GM23338 (cell line): ENCODE data around the gene CDHR2.

Experiments
- CREB1 ChIP-seq: fragments of 250-450 bp; sonication (Bioruptor Pico); IDR thresholded peaks from 2 replicates; pipeline ENCODE4 v1.5.0; 2020; ENCODE audit warnings: low read depth, mild to moderate bottlenecking, moderate library complexity
- EZH2 ChIP-seq: fragments of 200-600 bp; sonication (generic); IDR thresholded peaks from one replicate; pipeline ENCODE4 v1.8.0; 2017; ENCODE audit warnings: antibody characterized with exemption, mild to moderate bottlenecking, low read depth; ENCODE audit not compliant: unreplicated experiment
- EZH2phosphoT487 ChIP-seq: fragments of 200-600 bp; sonication (generic); IDR thresholded peaks from one replicate; pipeline ENCODE4 v1.8.1; 2018; ENCODE audit warnings: antibody characterized with exemption; ENCODE audit not compliant: unreplicated experiment
- JUNB ChIP-seq: IDR thresholded peaks from one replicate; pipeline ENCODE4 v1.6.1; 2016; ENCODE audit warnings: antibody characterized with exemption; ENCODE audit not compliant: unreplicated experiment
- NANOG ChIP-seq: IDR thresholded peaks from 2 replicates; pipeline ENCODE4 v1.6.1; 2016; ENCODE audit warnings: antibody characterized with exemption, borderline replicate concordance
- POLR2AphosphoS5 ChIP-seq: IDR thresholded peaks from 2 replicates; pipeline ENCODE4 v1.6.1; 2016; ENCODE audit warnings: antibody characterized with exemption, low read depth
- ZNF114 ChIP-seq: fragments of 250-450 bp; sonication (Bioruptor Pico); IDR thresholded peaks from 2 replicates; pipeline ENCODE4 v1.5.0; 2020; ENCODE audit warnings: mild to moderate bottlenecking, moderate library complexity
- ZNF331 ChIP-seq: fragments of 250-450 bp; sonication (Bioruptor Pico); IDR thresholded peaks from 2 replicates; pipeline ENCODE4 v1.5.0; 2020; ENCODE audit warnings: low read depth, mild to moderate bottlenecking, moderate library complexity
- TF ChIP-seq, protein P1 (sequence below), 2 experiments: fragments of 200-600 bp in 1 of 2; sonication (generic) in 1 of 2; conservative IDR thresholded peaks; 2 replicates each; pipeline versions ENCODE4 v1.5.1 to v1.6.1; 2016 to 2017; ENCODE audit warnings: antibody characterized with exemption in 2 of 2, low read depth in 2 of 2, mild to moderate bottlenecking in 2 of 2, moderate library complexity in 1 of 2
- TF ChIP-seq, protein P2 (sequence below): IDR thresholded peaks from one replicate; pipeline ENCODE4 v1.6.1; 2018; ENCODE audit warnings: antibody characterized with exemption; ENCODE audit not compliant: unreplicated experiment
- TF ChIP-seq, protein P3 (sequence below): IDR thresholded peaks from 2 replicates; pipeline ENCODE4 v1.6.1; 2016; ENCODE audit warnings: antibody characterized with exemption

DNA sequence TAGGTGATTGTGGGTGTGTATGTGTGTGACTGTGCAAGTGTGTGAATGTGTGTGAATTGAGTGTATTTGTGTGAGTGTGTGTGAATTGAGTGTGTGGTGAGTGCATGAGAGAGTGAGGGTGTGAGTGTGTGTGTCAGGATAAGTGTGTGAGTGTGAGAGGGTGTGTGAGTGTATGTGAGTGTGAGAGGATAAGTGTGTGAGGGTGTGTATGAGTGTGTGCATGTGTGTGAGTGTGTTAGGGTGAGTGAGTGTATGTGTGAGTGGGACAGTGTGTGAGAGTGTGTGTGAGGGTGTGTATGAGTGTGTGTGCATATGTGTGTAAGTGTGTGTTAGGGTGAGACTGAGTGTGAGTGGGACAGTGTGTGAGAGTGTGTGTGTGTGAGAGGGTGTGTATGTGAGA is 39.2 kb downstream of the CDHR2 start:
- TF ChIP-seq JUNB (no peak), POLR2AphosphoS5 (no peak), EZH2 (no peak), ZNF331 (no peak), CREB1 (no peak), NANOG (no peak), ZNF114 (CRISPR knock-in tag) (no peak), EZH2phosphoT487 (no peak)
- TF ChIP-seq, protein P1, sequence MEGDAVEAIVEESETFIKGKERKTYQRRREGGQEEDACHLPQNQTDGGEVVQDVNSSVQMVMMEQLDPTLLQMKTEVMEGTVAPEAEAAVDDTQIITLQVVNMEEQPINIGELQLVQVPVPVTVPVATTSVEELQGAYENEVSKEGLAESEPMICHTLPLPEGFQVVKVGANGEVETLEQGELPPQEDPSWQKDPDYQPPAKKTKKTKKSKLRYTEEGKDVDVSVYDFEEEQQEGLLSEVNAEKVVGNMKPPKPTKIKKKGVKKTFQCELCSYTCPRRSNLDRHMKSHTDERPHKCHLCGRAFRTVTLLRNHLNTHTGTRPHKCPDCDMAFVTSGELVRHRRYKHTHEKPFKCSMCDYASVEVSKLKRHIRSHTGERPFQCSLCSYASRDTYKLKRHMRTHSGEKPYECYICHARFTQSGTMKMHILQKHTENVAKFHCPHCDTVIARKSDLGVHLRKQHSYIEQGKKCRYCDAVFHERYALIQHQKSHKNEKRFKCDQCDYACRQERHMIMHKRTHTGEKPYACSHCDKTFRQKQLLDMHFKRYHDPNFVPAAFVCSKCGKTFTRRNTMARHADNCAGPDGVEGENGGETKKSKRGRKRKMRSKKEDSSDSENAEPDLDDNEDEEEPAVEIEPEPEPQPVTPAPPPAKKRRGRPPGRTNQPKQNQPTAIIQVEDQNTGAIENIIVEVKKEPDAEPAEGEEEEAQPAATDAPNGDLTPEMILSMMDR (conservative IDR thresholded peaks at IDR 0.05; ENCODE audit: low read depth in 2 of 2), result no peak
- TF ChIP-seq, protein P2, sequence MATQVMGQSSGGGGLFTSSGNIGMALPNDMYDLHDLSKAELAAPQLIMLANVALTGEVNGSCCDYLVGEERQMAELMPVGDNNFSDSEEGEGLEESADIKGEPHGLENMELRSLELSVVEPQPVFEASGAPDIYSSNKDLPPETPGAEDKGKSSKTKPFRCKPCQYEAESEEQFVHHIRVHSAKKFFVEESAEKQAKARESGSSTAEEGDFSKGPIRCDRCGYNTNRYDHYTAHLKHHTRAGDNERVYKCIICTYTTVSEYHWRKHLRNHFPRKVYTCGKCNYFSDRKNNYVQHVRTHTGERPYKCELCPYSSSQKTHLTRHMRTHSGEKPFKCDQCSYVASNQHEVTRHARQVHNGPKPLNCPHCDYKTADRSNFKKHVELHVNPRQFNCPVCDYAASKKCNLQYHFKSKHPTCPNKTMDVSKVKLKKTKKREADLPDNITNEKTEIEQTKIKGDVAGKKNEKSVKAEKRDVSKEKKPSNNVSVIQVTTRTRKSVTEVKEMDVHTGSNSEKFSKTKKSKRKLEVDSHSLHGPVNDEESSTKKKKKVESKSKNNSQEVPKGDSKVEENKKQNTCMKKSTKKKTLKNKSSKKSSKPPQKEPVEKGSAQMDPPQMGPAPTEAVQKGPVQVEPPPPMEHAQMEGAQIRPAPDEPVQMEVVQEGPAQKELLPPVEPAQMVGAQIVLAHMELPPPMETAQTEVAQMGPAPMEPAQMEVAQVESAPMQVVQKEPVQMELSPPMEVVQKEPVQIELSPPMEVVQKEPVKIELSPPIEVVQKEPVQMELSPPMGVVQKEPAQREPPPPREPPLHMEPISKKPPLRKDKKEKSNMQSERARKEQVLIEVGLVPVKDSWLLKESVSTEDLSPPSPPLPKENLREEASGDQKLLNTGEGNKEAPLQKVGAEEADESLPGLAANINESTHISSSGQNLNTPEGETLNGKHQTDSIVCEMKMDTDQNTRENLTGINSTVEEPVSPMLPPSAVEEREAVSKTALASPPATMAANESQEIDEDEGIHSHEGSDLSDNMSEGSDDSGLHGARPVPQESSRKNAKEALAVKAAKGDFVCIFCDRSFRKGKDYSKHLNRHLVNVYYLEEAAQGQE, result no peak
- TF ChIP-seq, protein P3, sequence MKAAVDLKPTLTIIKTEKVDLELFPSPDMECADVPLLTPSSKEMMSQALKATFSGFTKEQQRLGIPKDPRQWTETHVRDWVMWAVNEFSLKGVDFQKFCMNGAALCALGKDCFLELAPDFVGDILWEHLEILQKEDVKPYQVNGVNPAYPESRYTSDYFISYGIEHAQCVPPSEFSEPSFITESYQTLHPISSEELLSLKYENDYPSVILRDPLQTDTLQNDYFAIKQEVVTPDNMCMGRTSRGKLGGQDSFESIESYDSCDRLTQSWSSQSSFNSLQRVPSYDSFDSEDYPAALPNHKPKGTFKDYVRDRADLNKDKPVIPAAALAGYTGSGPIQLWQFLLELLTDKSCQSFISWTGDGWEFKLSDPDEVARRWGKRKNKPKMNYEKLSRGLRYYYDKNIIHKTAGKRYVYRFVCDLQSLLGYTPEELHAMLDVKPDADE, result no peak
